Stimulated activated CD8-positive, alpha-beta memory T cell treated with anti-CD3 and anti-CD28 coated beads, Interleukin-15, amount 100 ng/mL, for 48 hours (primary cell): Measurements from ENCODE around the gene PHRF1.

Source experiments
- DNase-seq, 2 donors: peaks; one replicate each; pipeline ENCODE4 v3.0.0-alpha.2; 2020; ENCODE audit warnings: low read depth in 2 of 2

Gene PHRF1

DNA sequence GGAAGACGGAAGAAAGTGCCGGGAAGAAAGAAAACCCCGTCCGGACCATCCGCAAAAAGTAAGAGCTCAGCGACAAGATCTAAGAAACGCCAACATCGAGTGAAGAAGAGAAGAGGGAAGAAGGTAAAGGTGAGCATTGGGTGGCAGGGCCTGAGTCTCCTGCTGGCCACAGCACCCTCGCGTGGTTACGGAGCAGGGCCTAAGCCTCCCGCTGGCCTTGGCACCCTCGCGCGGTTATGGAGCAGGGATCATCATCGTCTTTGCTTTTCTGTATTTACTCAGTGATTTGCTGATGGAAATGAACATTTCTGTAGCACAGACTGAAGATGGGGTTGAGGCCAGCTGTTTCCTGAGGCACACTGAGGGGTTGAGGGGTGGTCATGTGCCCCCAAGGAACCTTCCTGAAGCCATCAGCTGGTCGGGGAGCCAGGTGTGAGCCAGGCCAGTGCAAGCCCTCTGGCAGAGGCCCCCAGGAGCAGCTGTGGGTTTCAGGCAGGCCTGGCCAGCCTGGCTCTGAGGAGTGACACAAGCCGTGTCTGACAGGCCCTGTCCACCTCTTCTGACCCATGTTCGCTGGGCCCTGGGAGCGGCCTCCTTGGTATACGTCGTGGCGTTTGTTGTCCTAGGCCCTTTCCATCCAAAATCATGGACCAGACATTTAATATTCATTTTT lies 25.4 kb downstream of the PHRF1 start:
- DNase-seq = no peak

DNA sequence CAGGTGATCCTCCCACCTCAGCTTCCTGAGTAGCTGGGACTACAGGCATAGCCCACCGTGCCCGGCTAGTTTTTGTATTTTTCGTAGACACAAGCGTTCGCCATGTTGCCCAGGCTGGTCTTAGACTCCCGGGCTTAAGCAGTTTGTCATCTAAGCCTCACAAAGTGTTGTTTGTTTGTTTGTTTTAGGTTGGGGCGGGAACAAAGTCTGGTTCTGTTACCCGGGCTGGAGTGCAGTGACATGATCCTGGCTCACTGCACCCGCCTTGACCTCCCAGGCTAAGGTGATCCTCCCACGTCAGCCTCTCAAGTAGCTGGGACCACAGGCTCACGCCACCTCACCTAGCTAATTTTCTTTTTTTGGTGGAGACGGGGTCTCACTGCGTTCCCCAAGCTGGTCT lies 26.9 kb downstream of the PHRF1 start:
- DNase-seq = no peak

DNA sequence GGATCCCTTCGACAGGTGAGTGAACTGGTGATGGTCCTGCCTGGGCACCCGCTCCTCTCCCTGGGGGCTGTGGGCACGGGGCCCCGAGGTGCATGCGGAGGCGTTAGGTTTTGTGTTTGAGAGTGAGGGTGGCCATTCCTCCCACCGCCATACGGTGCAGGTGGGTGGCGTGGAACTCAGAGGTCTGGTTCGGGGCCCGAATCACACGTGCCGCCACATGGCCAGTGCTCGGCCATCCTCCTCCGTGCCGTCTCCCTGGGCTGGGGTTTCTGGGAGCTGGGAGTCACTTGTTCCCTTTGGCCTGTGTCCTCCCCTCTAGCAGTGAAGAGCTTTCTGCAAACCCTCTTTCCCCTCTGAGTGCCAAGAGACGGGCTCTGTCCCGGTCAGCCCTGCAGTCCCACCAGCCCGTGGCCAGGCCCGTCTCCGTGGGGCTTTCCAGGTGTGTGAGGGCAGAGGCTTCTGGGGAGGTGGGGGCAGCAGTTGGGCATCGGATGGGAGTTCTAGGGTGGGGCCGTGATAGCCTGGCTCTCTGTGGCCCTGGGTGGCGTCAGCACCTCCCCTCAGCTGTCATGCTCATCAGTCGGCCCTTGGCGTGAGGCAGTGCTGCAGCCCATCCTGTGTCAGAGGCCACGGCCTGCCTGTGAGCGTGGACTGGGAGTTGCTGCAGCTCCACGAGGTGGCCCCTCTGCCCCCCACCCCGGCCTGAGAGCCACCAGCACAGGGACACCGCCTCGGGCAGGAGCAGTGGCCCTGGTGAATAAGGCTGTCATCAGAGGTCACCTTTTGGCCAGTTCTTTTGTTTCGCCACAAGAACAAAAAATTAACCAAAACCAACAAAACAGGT lies 29.2 kb downstream of the PHRF1 start:
- DNase-seq = no peak

DNA sequence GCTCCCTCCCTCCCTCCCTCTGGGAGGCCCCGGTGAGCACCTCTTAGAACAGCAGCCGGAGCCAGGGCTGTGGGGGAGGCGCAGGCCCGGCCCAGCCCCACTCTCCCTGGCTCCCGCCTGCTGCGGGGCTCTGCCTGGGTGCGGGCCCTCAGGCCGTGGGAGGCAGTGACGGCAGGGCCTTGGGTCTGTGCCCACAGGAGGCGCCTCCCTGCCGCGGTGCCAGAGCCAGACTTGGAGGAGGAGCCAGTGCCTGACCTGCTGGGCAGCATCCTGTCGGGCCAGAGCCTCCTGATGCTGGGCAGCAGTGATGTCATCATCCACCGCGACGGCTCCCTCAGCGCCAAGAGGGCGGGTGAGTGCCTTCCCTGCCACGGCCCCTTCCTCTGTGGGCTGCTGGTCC lies 30.0 kb downstream of the PHRF1 start:
- DNase-seq = no peak

DNA sequence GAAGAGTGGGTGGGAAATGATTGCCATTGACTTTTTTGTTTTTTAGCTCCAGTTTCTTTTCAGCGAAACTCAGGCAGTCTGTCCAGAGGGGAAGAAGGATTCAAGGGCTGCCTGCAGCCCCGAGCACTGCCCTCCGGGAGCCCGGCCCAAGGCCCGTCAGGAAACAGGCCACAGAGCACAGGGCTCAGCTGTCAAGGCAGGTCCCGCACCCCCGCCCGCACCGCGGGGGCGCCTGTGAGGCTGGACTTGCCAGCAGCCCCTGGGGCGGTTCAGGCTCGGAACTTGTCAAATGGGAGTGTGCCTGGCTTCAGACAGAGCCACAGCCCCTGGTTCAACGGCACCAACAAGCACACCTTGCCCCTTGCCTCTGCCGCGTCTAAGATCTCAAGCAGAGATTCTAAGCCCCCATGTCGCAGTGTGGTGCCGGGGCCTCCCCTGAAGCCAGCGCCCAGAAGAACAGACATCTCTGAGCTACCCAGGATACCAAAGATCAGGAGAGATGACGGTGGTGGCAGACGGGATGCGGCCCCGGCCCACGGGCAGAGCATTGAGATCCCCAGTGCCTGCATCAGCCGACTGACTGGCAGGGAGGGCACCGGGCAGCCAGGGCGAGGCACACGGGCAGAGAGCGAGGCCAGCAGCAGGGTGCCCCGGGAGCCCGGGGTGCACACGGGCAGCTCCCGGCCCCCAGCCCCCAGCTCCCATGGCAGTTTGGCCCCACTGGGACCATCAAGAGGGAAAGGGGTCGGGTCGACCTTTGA lies 30.9 kb downstream of the PHRF1 start:
- DNase-seq = no peak

DNA sequence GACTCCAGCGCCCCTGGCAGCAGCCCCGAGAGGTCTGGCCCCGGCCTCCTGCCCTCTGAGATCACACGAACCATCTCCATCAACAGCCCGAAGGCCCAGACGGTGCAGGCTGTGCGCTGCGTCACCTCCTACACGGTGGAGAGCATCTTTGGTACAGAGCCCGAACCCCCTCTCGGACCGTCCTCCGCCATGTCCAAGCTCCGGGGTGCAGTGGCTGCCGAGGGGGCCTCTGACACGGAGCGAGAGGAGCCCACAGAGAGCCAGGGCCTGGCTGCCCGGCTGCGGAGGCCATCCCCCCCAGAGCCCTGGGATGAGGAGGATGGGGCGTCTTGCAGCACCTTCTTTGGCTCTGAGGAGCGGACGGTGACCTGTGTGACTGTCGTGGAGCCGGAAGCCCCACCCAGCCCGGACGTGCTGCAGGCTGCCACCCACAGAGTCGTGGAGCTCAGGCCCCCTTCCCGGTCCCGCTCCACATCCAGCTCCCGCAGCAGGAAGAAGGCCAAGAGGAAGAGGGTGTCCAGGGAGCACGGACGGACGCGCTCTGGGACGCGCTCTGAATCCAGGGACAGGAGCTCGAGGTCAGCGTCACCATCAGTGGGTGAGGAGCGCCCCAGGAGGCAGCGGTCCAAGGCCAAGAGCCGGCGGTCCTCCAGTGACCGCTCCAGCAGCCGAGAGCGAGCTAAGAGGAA lies 31.8 kb downstream of the PHRF1 start:
- DNase-seq = no peak

DNA sequence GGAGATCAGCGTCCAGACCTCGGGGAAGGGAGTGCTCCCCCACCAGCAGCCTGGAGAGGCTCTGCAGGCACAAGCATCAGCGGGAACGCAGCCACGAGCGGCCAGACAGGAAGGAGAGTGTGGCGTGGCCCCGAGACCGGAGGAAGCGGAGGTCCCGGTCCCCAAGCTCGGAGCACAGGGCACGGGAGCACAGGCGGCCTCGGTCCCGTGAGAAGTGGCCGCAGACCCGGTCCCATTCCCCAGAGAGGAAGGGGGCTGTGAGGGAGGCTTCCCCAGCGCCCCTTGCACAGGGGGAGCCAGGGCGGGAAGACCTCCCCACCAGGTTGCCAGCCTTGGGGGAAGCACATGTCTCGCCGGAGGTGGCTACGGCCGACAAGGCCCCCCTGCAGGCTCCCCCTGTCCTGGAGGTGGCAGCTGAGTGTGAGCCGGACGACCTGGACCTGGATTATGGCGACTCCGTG lies 32.6 kb downstream of the PHRF1 start:
- DNase-seq = no peak

DNA sequence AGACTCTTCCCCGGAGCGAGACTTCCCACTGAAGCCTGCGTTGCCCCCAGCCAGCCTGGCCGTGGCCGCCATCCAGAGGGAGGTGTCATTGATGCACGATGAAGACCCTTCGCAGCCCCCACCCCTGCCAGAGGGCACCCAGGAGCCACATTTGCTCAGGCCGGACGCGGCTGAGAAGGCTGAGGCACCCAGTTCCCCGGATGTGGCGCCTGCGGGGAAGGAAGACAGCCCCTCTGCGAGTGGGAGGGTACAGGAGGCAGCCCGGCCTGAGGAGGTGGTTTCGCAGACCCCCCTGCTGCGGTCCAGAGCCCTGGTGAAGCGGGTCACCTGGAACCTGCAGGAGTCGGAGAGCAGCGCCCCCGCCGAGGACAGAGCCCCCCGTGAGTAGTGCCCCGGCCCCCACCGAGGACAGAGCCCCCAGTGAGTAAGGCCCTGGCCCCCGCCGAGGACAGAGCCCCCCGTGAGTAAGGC lies 33.1 kb downstream of the PHRF1 start:
- DNase-seq = no peak

DNA sequence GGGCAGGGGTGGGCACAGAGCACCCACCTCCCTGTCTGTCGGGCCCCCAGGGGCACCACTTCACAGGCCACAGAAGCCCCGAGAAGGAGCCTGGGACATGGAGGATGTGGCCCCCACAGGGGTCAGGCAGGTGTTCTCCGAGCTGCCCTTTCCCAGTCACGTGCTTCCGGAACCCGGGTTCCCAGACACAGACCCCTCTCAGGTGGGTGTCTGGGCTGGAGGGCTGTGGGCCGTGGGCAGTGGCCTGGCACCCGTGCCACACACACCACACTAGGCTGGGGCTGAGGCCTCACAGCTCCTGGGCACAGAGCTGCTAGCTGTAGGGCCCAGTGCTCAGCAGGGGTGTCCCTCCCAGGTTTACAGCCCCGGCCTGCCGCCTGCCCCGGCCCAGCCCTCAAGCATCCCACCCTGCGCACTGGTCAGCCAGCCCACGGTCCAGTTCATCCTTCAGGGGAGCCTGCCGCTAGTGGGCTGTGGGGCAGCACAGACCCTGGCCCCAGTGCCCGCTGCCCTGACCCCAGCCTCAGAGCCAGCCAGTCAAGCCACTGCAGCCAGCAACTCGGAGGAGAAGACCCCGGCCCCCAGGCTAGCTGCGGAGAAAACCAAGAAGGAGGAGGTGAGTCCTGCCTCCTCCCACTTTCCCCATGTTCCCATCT lies 34.0 kb downstream of the PHRF1 start:
- no peak for DNase-seq

DNA sequence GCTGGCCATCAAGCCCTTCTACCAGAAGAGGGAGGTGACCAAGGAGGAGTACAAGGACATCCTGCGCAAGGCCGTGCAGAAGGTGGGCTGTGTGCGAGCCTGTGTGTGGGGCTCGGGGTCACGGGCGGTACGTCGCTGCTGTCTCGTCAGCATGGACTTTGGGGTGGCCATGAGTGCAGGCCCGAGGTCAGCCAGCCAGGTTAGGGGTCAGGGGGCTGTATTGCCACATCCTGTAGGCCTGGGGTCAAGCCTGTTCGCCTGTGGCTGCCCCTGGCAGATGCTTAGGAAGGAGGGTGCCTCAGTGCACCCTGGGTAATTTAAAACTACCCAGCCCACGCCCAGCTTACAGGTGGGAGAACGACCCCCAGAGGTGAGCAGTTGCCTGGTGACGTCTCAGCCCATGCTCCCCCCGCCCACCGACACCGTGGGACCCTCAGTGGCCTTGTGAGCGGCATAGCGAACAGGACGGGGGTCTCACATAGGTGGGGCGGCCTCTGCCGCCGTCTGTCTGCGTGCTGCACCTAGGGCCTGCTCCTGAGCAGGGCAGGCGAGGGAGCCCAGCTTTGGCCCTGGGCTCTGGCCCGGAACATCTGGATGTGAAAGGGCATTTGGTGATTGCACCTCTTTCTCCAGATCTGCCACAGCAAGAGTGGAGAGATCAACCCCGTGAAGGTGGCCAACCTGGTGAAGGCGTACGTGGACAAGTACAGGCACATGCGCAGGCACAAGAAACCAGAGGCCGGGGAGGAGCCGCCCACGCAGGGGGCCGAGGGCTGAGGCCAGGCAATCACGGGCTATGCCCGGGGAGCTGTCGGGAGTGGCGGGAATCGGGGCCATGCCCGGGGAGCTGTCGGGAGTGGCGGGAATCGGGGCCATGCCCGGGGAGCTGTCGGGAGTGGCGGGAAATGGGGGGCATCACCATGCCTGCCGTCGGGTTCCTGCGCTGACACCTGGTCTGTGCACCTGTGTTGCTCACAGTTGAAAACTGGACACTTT lies 35.0 kb downstream of the PHRF1 start:
- no peak for DNase-seq

DNA sequence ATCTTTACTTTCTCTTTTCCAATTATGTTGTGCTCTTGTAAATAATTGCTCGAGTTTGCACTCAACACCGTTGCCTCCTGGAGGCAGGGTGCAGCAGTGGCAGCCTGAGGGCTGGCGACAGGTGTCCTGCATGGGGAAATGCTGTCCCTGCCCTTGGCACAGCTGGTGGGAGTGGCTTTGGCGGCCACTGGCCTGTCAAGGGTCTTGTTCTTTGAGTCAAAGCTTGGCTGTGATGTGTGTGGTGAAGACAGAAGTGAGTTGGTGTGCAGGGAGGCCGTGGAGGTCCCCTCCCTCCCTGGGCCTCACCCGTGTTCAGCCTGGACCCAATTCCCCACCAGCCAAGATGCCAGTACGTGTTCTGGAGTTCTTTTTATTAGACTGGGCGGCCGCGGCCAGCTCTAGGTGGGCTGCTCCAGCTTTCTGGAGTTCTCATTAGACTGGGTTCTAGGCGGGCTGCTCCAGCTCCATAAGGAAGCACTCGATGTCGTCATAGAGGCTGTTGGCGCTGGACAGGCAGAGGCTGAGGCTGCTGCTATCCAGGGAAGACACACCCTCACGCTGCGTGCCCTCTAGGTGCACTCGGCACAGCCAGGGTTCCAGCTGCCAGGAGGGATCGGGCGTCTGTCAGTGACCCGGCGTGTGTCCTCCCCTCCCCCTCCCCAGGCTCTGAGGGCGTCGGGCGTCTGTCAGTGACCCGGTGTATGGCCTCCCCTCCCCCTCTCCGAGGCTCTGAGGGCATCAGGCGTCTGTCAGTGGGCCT lies 36.1 kb downstream of the PHRF1 start:
- DNase-seq = no peak

DNA sequence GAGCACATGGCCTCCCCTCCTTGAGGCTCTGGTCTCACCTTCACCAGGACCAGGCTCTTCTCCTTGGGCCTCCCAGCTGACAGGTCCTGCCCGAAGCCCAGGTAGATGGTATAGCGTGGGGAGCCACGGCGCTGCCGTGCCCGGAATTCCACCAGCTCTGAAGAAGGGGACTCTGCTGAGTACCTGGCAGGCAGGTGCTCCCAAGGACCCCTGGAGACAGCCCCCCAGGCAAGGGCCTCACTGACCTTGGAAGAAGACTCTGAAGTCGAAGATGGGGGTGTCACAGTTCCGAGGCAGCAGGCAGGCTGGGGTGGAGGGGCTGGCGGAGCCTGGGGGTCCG lies 36.7 kb downstream of the PHRF1 start:
- no peak for DNase-seq

DNA sequence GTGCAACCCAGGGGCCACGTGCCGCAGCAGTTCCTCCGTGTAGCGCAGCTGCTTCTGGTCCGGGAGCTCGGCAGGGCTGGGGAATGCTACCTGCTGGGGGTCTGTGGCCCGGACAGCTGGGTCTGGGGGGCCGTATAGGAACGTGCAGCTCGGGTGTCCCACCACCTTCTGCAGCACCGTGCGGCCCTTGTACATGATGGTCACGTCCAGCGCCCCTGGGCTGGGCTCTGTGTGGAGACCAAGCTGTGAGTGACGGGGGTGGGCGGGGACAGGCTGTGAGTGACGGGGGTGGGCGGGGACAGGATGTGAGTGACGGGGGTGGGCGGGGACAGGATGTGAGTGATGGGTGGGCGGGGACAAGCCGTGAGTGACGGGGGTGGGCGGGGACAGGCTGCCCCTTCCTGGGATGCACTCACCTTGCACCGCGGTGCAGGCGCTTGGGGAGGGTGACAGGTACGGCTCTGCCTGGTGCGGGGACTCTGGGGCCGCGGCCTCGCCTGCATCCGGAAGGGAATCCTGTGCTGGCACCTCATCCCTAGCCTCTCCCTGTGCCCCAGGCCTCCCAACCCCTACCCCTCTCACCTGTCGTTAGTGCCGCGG lies 37.2 kb downstream of the PHRF1 start:
- peak; percentile 62 to 70 for DNase-seq

DNA sequence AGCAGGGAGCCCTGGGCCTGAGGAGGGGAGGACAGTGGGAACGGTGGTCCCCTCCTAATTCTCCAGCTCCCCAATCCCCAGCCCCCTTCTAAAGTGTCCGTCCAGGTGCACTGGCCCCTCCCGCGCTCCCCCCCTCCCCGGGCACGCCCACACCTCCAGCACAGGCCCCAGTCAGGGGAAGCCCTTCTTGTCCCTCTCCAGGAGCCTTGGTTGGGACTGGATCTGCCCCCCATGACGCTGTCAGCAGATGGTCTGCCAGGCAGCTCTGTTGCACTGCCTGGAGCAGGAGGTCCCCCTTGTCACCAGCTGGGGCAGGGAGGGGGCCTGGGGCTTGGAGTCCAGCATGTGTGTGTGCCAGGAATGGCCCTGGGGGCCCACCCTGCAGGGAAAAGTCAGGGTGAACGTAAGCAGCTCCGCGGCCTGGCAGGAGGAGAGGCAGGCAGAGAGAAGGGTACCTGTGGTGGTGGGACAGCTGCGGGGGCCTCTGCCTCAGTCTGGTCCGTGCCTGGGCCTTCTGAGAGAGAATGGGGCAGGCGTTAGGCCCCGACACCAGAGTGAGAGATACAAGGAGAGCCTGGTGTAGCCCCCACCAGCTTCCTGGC lies 37.9 kb downstream of the PHRF1 start:
- no peak for DNase-seq

DNA sequence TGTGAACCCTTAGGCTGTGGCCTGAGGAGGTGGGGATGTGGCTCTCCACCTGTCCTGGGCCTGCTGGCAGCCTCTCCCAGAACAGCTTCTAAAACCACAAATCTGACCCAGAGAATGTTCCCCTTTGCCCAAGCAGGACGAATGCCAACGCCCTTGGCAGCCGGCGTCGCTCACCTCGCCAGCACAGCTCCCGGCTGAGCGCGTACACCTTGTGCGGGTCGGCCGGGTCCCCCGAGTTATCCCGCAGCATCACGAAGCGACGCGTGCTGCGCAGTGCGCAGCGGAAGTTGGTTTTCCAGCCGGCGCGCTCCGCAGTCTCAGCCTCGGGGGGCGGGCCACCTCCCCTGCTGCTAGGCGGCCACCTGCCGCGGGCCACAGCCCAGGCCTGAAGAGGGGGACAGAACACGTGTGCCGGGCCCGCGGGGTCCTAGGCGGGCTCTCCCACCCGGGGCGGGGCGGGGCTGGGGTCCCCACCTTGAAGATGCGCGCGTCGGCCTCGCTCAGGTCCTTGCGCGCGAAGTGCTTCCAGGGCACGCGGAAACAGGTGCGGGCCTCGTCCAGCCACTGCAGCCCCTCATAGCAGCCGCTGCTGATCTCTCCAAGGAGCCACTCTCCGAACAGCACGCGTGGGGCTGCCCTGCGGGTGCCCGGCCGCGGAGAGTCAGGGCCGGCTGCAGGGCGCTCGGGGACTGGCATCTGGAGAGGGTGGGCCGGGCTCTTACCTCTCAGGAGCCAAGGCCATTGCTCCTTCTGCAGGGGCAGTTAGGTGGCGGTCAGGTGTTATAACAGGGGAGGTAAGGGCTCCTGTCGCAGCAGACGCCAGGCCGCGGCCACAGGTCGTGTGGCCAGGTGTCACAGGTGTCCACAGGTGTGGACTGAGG lies 38.6 kb downstream of the PHRF1 start:
- no peak for DNase-seq

DNA sequence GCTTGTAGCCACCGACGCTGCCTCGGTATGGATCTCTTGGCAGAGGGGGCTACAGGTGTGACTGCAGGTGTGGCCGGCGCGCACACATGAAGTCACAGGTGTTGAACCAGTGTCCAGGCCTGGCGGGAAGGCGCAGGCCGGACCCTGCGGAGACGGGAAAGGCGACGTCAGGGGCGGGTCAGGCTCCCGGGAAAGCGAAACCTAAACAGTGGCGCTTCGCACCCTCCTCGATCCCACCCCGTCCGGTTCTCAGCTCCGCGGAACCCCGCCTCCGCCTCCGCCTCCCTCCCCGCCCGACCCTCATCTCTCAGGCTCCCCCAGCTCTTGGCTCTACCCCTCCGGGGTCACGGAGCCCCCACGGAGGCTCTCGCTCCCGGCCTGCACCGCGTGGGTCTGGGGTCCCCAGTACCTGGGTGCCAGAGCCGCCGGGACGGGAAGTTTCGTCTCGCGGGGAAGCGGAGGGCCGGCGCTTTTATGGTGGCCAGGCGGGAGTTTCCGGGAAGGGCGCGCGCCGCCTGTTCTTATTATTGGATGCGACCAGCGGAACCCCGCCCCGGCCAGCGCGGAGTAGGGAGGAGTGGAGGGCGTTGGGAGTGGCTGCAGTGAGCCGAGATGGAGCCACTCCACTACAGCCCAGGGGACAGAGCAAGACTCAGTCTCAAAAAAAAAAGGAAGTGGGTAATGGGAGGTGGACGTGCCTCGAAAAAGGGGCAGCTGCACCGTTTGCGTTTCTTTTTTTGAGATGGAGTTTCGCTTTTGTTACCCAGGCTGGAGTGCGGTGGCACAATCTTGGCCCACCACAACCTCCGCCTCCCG lies 39.4 kb downstream of the PHRF1 start, which contains the start of gene IRF7:
Gene IRF7 (minus strand): TSS at position 447 of the 816 bp plus-strand sequence. CDS start 586 bp downstream, outside the sequence.
- DNase-seq = peak; percentile 76 to 82
